SK-N-SH (cell line): ENCODE measurements around the gene SUPT7L.

Experiments used
- TF ChIP-seq, protein P1 (sequence below): fragments of 150-350 bp; IDR thresholded peaks from 2 replicates; pipeline ENCODE4 v1.6.1; 2016; ENCODE audit warnings: mild to moderate bottlenecking, low read depth, low read length
- TF ChIP-seq, protein P2 (sequence below): fragments of 200-600 bp; sonication (generic); IDR thresholded peaks from 2 replicates; pipeline ENCODE4 v1.6.1; 2017; ENCODE audit warnings: antibody characterized with exemption, mild to moderate bottlenecking, moderate library complexity

DNA sequence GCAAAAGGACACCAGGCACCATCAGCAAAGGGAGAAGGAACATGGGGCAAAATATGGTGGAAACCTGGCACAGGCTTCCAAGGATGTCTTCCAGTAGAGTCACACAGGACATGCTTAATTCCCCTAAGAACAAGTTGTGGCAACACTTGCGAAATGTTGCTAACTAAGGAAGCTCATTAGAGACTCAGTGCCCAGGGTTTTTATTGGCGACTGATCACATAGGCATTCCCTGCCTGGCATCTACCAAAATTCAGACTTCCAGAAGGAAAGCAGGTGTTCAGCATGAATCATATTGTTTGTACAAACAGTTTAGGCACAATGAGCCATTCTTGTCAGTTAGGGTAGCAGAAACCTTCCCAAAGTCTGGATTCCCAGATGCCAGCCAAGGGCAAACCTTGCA is 26.0 kb upstream of the SUPT7L start:
- TF ChIP-seq, protein P1, sequence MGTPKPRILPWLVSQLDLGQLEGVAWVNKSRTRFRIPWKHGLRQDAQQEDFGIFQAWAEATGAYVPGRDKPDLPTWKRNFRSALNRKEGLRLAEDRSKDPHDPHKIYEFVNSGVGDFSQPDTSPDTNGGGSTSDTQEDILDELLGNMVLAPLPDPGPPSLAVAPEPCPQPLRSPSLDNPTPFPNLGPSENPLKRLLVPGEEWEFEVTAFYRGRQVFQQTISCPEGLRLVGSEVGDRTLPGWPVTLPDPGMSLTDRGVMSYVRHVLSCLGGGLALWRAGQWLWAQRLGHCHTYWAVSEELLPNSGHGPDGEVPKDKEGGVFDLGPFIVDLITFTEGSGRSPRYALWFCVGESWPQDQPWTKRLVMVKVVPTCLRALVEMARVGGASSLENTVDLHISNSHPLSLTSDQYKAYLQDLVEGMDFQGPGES = no peak
- TF ChIP-seq, protein P2, sequence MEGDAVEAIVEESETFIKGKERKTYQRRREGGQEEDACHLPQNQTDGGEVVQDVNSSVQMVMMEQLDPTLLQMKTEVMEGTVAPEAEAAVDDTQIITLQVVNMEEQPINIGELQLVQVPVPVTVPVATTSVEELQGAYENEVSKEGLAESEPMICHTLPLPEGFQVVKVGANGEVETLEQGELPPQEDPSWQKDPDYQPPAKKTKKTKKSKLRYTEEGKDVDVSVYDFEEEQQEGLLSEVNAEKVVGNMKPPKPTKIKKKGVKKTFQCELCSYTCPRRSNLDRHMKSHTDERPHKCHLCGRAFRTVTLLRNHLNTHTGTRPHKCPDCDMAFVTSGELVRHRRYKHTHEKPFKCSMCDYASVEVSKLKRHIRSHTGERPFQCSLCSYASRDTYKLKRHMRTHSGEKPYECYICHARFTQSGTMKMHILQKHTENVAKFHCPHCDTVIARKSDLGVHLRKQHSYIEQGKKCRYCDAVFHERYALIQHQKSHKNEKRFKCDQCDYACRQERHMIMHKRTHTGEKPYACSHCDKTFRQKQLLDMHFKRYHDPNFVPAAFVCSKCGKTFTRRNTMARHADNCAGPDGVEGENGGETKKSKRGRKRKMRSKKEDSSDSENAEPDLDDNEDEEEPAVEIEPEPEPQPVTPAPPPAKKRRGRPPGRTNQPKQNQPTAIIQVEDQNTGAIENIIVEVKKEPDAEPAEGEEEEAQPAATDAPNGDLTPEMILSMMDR = no peak
